HFFc6 (cell line): Measurements from ENCODE around the gene SHCBP1L. TPM values are rescaled to one million over a fixed set of nuclear protein-coding genes. Genes with fewer than 3 reads are reported as not detected.
"Not testable (repeated sequence)": the region's sequence is repeated elsewhere in the genome, so short reads cannot be mapped to it uniquely, and the experiment has no call there.

Experiments used
- DNase-seq: peaks from one replicate; pipeline ENCODE4 v3.0.0-alpha.2; 2018
- H3K27ac Mint-ChIP-seq: 2 replicates; pipeline ENCODE4 v1.8.0; 2020; ENCODE audit warnings: mild to moderate bottlenecking, mixed read lengths
- H3K27me3 Mint-ChIP-seq: 2 replicates; pipeline ENCODE4 v1.8.0; 2021; ENCODE audit warnings: mild to moderate bottlenecking, moderate library complexity, mixed read lengths; ENCODE audit not compliant: insufficient read depth
- H3K36me3 Mint-ChIP-seq: 2 replicates; pipeline ENCODE4 v1.8.0; 2021; ENCODE audit warnings: low read depth, mixed read lengths
- H3K4me1 Mint-ChIP-seq: 2 replicates; pipeline ENCODE4 v1.8.0; 2020; ENCODE audit warnings: low read depth, mixed read lengths
- H3K4me3 Mint-ChIP-seq: 2 replicates; pipeline ENCODE4 v1.8.0; 2020; ENCODE audit warnings: mild to moderate bottlenecking, moderate library complexity, mixed read lengths
- H3K9me3 Mint-ChIP-seq: 2 replicates; pipeline ENCODE4 v1.8.0; 2020; ENCODE audit warnings: mild to moderate bottlenecking, mixed read lengths
- total RNA-seq, 6 experiments: library from RNA; stranded (reverse); fragmentation: NEBNext Ultra II Directional; extraction: Animal tissue kit (Norgen Biotek cat#: 25700); gene quantifications; 2 replicates in 1 of 6; 3 replicates in 5 of 6; pipeline ENCODE4 v1.2.3, GENCODE V29; 2021
- TF ChIP-seq, protein P1 (sequence below): fragments of 200-600 bp; sonication (generic); IDR thresholded peaks from 2 replicates; pipeline ENCODE4 v1.5.0; 2021; ENCODE audit warnings: antibody characterized with exemption, mild to moderate bottlenecking

The SHCBP1L gene
- total RNA-seq, 6 experiments from 2014 or later = not detected

- Mint-ChIP-seq H3K27me3 (peaks cover 7% of the 10 kb centered on the region; the same call in 1 of the 2 replicates), H3K36me3 (no peaks in the 10 kb centered on the region), H3K4me3 (no peak overlapping the region), H3K9me3 (no peaks in the 10 kb centered on the region), H3K27ac (peak overlapping the region; percentile 25), H3K4me1 (peaks cover 20% of the 10 kb centered on the region)
- peak; percentile 96 for DNase-seq
- TF ChIP-seq, protein P1, sequence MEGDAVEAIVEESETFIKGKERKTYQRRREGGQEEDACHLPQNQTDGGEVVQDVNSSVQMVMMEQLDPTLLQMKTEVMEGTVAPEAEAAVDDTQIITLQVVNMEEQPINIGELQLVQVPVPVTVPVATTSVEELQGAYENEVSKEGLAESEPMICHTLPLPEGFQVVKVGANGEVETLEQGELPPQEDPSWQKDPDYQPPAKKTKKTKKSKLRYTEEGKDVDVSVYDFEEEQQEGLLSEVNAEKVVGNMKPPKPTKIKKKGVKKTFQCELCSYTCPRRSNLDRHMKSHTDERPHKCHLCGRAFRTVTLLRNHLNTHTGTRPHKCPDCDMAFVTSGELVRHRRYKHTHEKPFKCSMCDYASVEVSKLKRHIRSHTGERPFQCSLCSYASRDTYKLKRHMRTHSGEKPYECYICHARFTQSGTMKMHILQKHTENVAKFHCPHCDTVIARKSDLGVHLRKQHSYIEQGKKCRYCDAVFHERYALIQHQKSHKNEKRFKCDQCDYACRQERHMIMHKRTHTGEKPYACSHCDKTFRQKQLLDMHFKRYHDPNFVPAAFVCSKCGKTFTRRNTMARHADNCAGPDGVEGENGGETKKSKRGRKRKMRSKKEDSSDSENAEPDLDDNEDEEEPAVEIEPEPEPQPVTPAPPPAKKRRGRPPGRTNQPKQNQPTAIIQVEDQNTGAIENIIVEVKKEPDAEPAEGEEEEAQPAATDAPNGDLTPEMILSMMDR = no peak
These were observed 2.9 kb upstream of the SHCBP1L start for GRCh38 chr1:182955596-182956588.

DNA sequence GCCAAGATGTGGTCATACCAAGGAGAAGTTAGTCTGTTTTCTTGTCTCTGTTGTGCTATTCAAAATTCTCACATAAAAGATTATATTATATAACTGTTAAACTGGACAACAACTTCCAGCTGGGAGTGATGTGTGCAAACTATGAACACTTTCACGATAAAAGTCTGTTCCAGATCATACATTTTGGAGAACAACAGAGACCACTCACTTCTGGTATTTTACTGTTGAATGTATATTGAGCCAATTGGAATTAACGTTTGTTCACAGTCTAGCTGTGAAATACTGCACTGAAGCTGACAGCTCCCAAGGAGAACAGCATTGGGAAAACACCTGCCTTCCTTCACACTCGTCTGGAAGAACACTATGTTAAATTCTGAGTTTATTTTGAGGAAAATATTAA, 860 bp upstream of the SHCBP1L start:
- H3K9me3 Mint-ChIP-seq = no peaks in the 10 kb centered on the region
- TF ChIP-seq, protein P1 = no peak
- H3K4me3 Mint-ChIP-seq = no peak overlapping the region
- peaks cover 3% of the 10 kb centered on the region; the same call in 1 of the 2 replicates for H3K27me3 Mint-ChIP-seq
- H3K27ac Mint-ChIP-seq = no peak overlapping the region
- H3K36me3 Mint-ChIP-seq = no peaks in the 10 kb centered on the region
- peaks cover 20% of the 10 kb centered on the region for H3K4me1 Mint-ChIP-seq
- DNase-seq = no peak

GRCh38 chr1:182943336-182943735, 9.6 kb downstream of the SHCBP1L start:
- H3K27me3 Mint-ChIP-seq = peaks cover 15% of the 10 kb centered on the region
- not testable (repeated sequence) for H3K4me3 Mint-ChIP-seq, DNase-seq, H3K9me3 Mint-ChIP-seq, H3K27ac Mint-ChIP-seq, H3K4me1 Mint-ChIP-seq, H3K36me3 Mint-ChIP-seq

- not testable (repeated sequence) for H3K36me3 Mint-ChIP-seq, H3K4me1 Mint-ChIP-seq, DNase-seq, H3K27ac Mint-ChIP-seq, H3K9me3 Mint-ChIP-seq
- Mint-ChIP-seq H3K27me3 (peaks cover 15% of the 10 kb centered on the region), H3K4me3 (peak overlapping the region; percentile 61; the same call in 1 of the 2 replicates)
These were observed 10.8 kb downstream of the SHCBP1L start for GRCh38 chr1:182942145-182942544.

GRCh38 chr1:182939413-182939812, 13.6 kb downstream of the SHCBP1L start:
- H3K36me3 Mint-ChIP-seq = peaks cover 5% of the 10 kb centered on the region; the same call in 1 of the 2 replicates

GRCh38 chr1:182935716-182936115, 17.2 kb downstream of the SHCBP1L start:
- DNase-seq = no peak
- Mint-ChIP-seq H3K27me3 (peaks cover 11% of the 10 kb centered on the region), H3K9me3 (peaks cover 6% of the 10 kb centered on the region), H3K4me1 (no peaks in the 10 kb centered on the region; the same call in 1 of the 2 replicates), H3K36me3 (peaks cover 5% of the 10 kb centered on the region; the same call in 1 of the 2 replicates), H3K4me3 (no peak overlapping the region), H3K27ac (no peak overlapping the region)
- TF ChIP-seq, protein P1 = no peak

More at GRCh38 chr1:182939413-182939812, 13.6 kb downstream of the SHCBP1L start:
- H3K9me3 Mint-ChIP-seq = peaks cover 6% of the 10 kb centered on the region
- H3K4me3 Mint-ChIP-seq = no peak overlapping the region
- no peaks in the 10 kb centered on the region; the same call in 1 of the 2 replicates for H3K4me1 Mint-ChIP-seq
- H3K27me3 Mint-ChIP-seq = peaks cover 20% of the 10 kb centered on the region
- TF ChIP-seq, protein P1 = no peak
- DNase-seq = no peak
- no peak overlapping the region for H3K27ac Mint-ChIP-seq
